Amniotic epithelial cell (primary cell): ENCODE data around the gene SLC25A34.

Experiments
- DNase-seq: peaks from one replicate; pipeline ENCODE4 v3.0.0-alpha.2; 2010; ENCODE audit warnings: low read depth

Gene SLC25A34

GRCh38 chr1:15733218-15733725 lies 2.8 kb upstream of the SLC25A34 start:
- no peak for DNase-seq

DNA sequence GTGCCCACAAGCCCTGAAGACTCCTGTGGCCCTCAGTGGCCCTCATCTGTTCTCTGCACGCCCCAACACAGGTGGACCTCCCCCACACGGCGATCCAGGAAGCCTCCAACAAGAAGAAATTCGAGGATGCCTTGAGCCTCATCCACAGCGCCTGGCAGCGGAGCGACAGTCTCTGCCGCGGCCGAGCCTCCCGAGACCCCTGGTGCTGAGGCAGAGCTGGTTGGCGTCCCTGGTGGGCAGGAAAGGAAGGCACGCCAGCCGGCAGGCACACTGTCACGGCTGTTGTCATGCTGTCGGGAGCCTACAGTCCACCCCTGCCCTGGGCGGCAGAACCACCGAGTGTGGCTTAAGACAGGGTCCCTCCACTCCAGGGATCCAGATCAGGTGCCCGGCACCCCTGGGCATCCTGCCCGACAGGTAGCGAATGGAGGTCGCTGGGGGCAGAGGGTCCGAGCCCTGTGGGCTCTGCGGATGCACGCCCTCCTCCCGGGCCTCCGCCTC lies 2.3 kb upstream of the SLC25A34 start:
- DNase-seq = no peak

GRCh38 chr1:15734296-15734695 lies 1.8 kb upstream of the SLC25A34 start:
- no peak for DNase-seq

- no peak for DNase-seq
Measured at GRCh38 chr1:15734901-15735300, 1.2 kb upstream of the SLC25A34 start.

GRCh38 chr1:15735304-15736037 lies 587 bp upstream of the SLC25A34 start:
- DNase-seq = no peak

- DNase-seq = no peak
Measured at GRCh38 chr1:15736892-15737261, 819 bp downstream of the SLC25A34 start.

DNA sequence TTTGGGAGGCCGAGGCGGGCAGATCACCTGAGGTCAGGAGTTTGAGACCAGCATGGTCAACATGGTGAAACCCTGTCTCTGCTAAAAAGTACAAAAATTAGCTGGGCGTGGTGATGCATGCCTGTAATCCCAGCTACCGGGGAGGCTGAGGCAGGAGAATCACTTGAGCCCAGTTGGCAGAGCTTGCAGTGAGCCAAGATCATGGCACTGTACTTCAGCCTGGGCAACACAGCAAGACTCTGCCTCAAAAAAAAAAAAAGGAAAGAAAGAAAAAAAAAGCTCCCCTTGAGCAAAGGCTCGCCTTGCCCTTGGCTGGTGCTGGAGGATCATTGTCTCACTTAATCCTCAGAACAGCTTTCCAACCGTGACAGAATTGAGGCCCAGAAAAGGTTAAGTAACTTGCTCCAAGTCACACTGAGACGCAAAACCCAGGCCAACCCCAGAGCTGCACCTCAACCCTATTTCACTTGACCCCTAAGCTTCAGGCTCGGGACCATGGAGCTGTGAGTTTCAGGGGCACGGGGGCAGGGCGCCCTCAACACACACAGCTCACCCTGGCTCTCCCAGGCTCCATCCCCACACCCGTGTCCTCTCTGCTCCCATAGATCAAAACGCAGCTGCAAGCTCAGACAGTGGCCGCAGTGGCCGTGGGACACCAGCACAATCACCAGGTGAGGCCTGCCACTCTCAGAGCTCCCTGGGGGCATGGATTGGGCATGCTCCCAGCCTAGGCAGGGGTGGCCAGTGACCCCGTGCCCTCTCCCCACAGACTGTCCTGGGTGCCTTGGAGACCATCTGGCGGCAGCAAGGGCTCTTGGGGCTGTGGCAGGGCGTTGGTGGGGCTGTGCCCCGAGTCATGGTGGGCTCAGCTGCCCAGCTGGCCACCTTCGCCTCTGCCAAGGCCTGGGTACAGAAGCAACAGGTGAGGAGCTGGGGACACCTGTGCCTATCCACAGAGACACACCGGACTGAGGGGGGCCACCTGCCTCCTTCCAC lies 1.6 kb downstream of the SLC25A34 start:
- no peak for DNase-seq

- DNase-seq = no peak
Measured at GRCh38 chr1:15738416-15739113, 2.5 kb downstream of the SLC25A34 start.

DNA sequence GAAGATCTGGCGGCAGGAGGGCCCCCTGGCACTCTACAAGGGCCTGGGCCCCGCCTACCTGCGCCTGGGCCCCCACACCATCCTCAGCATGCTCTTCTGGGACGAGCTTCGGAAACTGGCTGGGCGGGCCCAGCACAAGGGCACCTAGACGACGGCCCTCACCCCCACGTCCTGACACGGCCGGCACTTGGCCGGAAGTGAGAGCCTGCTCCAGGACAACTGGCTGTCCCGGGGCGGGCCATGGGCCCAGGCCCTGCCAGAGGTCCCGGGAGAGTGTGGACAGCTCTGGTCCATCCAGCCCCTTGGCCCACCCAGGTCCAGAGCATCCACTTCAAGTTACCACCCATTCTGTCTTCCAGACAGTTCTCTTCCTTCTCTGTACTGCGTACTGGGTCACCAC lies 3.2 kb downstream of the SLC25A34 start:
- DNase-seq = no peak

DNA sequence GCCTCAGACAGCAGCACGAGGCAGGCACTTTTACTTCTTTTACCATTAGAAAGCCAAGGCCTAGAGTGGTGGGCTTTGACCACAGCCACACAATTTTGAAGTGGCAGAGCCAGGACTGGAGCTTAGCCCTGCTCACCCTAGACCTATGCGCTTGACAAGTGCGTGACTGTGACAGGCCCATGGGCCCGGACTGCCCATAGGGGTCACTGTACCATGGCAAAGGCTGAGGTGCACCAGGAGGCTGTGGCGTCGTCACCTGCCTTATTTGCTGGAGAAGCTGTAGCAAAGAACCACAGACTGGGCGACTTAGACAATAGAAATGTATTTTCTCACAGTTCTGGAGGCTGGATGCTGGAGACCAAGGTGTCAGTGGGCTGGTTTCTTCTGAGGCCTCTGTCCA lies 3.7 kb downstream of the SLC25A34 start:
- DNase-seq = no peak

DNA sequence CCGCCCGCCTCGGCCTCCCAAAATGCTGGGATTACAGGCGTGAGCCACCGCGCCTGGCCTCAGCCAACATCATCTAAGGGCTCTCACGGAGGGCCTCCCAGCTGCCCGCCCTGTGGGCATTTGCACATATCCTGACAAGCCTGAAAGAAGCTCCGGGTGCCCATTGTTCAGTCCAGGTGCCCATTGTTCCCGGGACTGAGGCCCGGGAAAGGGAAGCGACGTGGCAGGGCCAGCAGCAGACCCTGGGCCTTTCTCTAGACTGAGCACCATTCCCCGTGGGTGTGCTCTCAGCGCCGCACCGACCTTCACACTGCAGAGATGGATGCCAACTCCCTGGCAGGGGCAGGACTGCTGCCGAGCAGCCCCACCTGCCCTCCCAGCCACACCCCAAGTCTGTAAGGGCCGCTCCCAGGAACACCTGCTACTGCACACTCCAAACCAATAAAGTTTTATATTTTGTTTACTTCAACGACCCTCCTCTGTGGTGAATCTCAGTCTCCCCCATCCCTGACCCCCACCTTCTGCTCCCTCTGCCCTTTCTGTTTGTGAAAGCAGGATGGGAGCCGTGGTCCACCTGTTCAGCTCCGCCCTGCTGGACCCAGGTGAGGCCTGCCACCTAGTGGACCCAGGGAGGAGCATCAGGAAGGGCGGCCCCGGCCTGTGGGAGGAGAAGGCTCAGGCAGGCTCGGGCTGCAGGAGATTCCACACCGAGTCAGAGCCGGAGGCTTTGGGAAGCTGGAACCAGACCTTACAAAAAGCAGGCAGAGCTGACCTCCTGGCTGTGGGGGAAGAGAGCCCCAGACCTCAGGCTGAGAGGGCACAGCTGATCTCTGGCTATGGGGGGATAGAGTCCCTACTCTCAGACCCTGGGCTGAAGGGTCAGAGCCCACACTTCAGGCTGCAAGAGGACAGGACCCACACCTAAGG lies 5.1 kb downstream of the SLC25A34 start:
- peak; percentile 67 for DNase-seq

- no peak for DNase-seq
Measured at GRCh38 chr1:15742339-15742801, 6.3 kb downstream of the SLC25A34 start, which contains the start of gene TMEM82. TSS of gene TMEM82 (plus strand) at chr1:15742499. CDS start at chr1:15742560, 61 bp downstream.

- DNase-seq = no peak
Measured at GRCh38 chr1:15744122-15744679, 8.1 kb downstream of the SLC25A34 start.

DNA sequence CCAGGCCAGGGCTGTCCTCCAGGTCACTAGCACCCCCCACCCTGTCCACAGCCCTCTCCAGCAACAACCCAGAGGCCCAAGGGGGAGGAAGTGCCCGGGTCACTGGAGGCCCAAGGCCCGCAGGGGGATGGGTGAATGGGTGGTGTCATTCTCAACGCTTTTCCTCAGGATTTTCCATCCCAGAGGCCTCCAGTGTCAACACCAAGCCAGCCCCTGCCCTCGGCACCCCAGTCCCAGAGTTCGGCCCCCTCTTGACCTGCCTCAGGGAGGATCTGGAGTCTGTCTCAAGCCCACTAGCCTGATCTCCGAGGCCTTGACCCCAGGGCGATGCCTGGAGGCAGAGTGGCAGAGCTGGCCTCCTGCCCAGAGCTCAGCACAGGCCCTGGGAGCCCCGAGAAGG lies 11.3 kb downstream of the SLC25A34 start:
- no peak for DNase-seq

GRCh38 chr1:15748264-15748663 lies 12.2 kb downstream of the SLC25A34 start:
- no peak for DNase-seq

- no peak for DNase-seq
Measured at GRCh38 chr1:15748690-15749398, 12.8 kb downstream of the SLC25A34 start.

GRCh38 chr1:15749399-15750291 lies 13.6 kb downstream of the SLC25A34 start:
- no peak for DNase-seq

DNA sequence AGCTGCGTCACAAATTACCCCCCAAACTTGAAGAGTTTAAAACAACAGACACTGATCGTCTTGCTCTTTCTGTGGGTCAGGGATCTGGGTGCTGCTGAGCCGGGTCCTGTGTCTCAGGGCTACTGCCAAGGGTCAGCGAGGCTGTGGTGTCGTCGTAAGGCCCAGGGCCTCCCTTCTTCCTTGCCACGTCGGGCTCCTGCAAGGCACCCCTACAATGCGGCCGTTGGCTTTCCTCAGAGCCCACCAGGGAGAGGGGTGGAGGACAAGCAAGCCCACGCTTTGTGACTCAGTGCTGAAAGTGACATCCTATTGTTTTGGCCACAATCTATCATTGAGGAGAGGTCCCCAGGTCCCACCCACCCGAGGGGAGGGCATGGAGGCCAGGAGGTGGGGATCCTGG lies 14.9 kb downstream of the SLC25A34 start:
- no peak for DNase-seq

- DNase-seq = no peak
Measured at GRCh38 chr1:15751717-15752116, 15.7 kb downstream of the SLC25A34 start.
